ENCODE measurements around the gene ANKS1B. TPM values are rescaled to one million over a fixed set of nuclear protein-coding genes. Genes with fewer than 3 reads are reported as not detected.

ANKS1B gene
- total RNA-seq, 4 donors from 2014 or later: 16.6 to 62.6 (median 40.2) TPM

DNA sequence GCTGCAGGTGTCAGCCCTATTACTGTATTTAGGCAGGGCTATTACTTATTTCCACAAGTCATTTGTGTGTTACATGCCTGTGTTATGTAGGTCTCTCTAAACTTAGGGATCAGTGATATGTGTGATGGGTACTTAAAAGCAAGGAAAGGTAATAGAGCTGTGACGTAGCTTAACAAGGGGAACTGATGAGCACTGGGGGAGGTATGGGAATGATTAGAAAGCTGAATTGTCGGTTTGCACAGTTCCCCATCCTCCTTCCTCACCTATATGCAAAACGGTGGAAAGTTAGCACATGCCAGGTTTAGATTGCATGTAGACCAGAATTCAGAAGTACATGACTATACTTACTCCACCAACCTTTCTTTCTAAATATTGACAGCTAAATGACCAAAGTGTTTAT is 831.4 kb downstream of the ANKS1B start:
- intact Hi-C loops (cut with DNase I; ENCODE audit: low total_unique reads): no loop called here
- TF ChIP-seq, protein P1, sequence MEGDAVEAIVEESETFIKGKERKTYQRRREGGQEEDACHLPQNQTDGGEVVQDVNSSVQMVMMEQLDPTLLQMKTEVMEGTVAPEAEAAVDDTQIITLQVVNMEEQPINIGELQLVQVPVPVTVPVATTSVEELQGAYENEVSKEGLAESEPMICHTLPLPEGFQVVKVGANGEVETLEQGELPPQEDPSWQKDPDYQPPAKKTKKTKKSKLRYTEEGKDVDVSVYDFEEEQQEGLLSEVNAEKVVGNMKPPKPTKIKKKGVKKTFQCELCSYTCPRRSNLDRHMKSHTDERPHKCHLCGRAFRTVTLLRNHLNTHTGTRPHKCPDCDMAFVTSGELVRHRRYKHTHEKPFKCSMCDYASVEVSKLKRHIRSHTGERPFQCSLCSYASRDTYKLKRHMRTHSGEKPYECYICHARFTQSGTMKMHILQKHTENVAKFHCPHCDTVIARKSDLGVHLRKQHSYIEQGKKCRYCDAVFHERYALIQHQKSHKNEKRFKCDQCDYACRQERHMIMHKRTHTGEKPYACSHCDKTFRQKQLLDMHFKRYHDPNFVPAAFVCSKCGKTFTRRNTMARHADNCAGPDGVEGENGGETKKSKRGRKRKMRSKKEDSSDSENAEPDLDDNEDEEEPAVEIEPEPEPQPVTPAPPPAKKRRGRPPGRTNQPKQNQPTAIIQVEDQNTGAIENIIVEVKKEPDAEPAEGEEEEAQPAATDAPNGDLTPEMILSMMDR (IDR thresholded peaks at IDR 0.05): no peak
- TF ChIP-seq POLR2A (IDR thresholded peaks at IDR 0.05): no peak
- Histone ChIP-seq H3K36me3 (no peaks in the 10 kb centered on the region), H3K4me3 (no peak overlapping the region), H3K27ac (no peak overlapping the region), H3K27me3 (no peaks in the 10 kb centered on the region), H3K9me3 (no peaks in the 10 kb centered on the region), H3K4me1 (no peaks in the 10 kb centered on the region)
- no peak for DNase-seq

DNA sequence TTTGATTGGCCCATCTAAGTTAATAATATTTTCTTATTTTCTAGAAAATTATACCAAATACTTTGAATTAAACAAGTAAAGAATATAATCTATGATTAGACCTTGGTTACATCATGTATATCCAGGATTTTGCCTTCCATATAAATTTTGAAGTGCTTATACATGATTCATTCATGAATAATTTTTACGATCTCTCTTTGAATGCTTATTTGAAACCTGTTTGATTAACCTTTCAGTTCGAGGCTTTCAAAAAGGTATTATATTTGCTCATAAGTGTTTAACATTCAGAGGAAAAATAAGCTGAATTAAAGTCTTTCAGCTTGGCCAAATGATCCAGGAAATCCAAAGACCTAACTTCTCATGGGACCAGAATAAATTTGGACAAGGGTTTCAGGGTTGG is 832.4 kb downstream of the ANKS1B start:
- no peak for DNase-seq
- intact Hi-C loops (cut with DNase I; ENCODE audit: low total_unique reads): no loop called here
- H3K36me3 ChIP-seq: no peaks in the 10 kb centered on the region
- no peak for TF ChIP-seq POLR2A (IDR thresholded peaks at IDR 0.05)
- TF ChIP-seq, protein P1 (IDR thresholded peaks at IDR 0.05): no peak
- H3K9me3 ChIP-seq: no peaks in the 10 kb centered on the region
- no peak overlapping the region for H3K27ac ChIP-seq
- no peaks in the 10 kb centered on the region for H3K27me3 ChIP-seq
- no peak overlapping the region for H3K4me3 ChIP-seq
- H3K4me1 ChIP-seq: no peaks in the 10 kb centered on the region

DNA sequence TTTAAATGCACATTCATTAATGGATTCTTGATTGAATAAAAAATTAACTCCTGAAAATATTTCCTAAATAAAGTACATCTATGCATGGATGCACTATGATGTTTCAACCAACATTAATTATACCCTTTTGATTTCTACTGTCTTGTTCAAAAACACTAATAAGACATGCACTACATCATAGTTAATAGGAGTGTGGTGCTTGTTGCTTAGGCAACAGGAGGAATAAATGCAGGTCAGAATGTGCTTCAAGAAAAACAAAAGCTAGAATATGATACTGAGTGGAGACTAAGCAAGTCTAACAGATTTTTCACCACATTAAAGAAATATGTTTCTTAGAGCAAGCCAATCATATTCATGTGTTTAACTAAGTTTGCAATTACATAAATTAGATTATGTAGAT is 833.0 kb downstream of the ANKS1B start:
- Histone ChIP-seq H3K36me3 (no peaks in the 10 kb centered on the region), H3K27me3 (no peaks in the 10 kb centered on the region), H3K9me3 (no peaks in the 10 kb centered on the region), H3K4me3 (no peak overlapping the region), H3K4me1 (no peaks in the 10 kb centered on the region), H3K27ac (no peak overlapping the region)
- intact Hi-C loops (cut with DNase I; ENCODE audit: low total_unique reads): no loop called here
- no peak for DNase-seq
- TF ChIP-seq POLR2A (IDR thresholded peaks at IDR 0.05): no peak
- TF ChIP-seq, protein P1 (IDR thresholded peaks at IDR 0.05): no peak

DNA sequence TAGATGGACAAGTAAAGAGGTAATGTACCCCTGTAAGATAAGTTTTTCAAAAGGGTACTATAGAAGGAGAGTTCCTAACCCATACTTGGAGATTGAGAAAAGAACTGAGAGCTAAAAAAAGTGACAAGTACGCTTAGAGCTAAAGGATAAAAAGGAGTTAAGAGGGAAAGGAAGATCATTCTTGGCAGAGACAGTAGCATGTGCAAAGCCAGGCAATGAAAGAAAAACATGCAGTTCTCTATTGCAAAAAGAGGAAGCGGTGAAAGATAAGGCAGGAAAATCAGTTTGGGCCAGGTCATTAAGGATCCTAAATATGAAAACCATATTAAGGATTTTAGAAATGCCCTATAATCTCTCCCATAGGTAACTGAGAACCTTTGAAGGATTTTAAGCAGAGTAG is 837.6 kb downstream of the ANKS1B start:
- H3K4me1 ChIP-seq: no peaks in the 10 kb centered on the region
- H3K4me3 ChIP-seq: no peak overlapping the region
- TF ChIP-seq POLR2A (IDR thresholded peaks at IDR 0.05): no peak
- TF ChIP-seq, protein P1 (IDR thresholded peaks at IDR 0.05): no peak
- intact Hi-C loops (cut with DNase I; ENCODE audit: low total_unique reads): no loop called here
- H3K27ac ChIP-seq: no peak overlapping the region
- no peaks in the 10 kb centered on the region for H3K36me3 ChIP-seq
- no peaks in the 10 kb centered on the region for H3K9me3 ChIP-seq
- H3K27me3 ChIP-seq: no peaks in the 10 kb centered on the region
- DNase-seq: no peak

DNA sequence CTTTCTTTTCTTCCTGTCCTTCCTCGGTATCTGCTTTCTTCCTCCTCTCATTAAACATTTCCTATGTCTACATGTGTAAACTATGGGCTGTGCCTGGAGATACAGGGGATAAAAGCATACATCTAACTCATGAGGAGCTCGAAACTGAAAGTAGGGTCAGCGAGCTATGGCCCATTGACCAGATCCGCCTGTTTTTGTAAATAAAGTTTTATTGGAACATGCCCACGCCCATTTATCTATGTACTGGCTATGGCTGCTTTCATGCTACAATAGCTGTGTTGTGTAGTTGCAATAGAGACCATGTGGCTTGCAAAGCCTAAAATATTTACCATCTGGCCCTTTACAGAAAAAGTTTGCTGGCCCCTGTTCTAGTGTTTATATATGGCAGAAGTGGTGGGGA is 838.0 kb downstream of the ANKS1B start:
- no peaks in the 10 kb centered on the region for H3K4me1 ChIP-seq
- no peaks in the 10 kb centered on the region for H3K27me3 ChIP-seq
- TF ChIP-seq, protein P1 (IDR thresholded peaks at IDR 0.05): no peak
- no peak for TF ChIP-seq POLR2A (IDR thresholded peaks at IDR 0.05)

More for the DNA sequence above, 838.0 kb downstream of the ANKS1B start:
- intact Hi-C loops (cut with DNase I; ENCODE audit: low total_unique reads): no loop called here
- Histone ChIP-seq H3K27ac (no peak overlapping the region), H3K4me3 (no peak overlapping the region), H3K9me3 (no peaks in the 10 kb centered on the region), H3K36me3 (no peaks in the 10 kb centered on the region)
- DNase-seq: no peak
